Upper lobe of left lung (tissue), 6 donors: ENCODE data around the gene MED13L. TPM values are rescaled to one million over a fixed set of nuclear protein-coding genes. Genes with fewer than 3 reads are reported as not detected.
A peak's percentile ranks its signal among the peaks of the same experiment; 100 is the strongest.

Experiments used
- ATAC-seq, 2 donors: fragments of 200-7000 bp; cut with Tn5 transposase; one replicate each; pipeline ENCODE4 v1.9.1; 2022; ENCODE audit warnings: mild to moderate bottlenecking in 2 of 2, moderate library complexity in 2 of 2; ENCODE audit not compliant: low FRiP score in 2 of 2
- DNase-seq, 2 donors: peaks; one replicate each; pipeline ENCODE4 v3.0.0-alpha.2; 2019 to 2020
- H3K27ac ChIP-seq, 4 donors: fragments of 200-600 bp; sonication (generic); one replicate each; pipeline ENCODE4 v1.5.1; 2016 to 2019
- H3K27me3 ChIP-seq, 4 donors: fragments of 200-600 bp; sonication (generic); one replicate each; pipeline ENCODE4 v1.5.1; 2017 to 2019
- H3K36me3 ChIP-seq, 4 donors: fragments of 200-600 bp; sonication (generic); one replicate each; pipeline ENCODE4 v1.5.1; 2016 to 2019
- H3K4me1 ChIP-seq, 4 donors: fragments of 200-600 bp; sonication (generic); one replicate each; pipeline ENCODE4 v1.5.1; 2018 to 2019
- H3K4me3 ChIP-seq, 4 donors: fragments of 200-600 bp; sonication (generic); one replicate each; pipeline ENCODE4 v1.5.1; 2017 to 2019; ENCODE audit warnings: mild to moderate bottlenecking in 2 of 4, moderate library complexity in 1 of 4
- H3K9me3 ChIP-seq, 4 donors: fragments of 200-600 bp; sonication (generic); one replicate each; pipeline ENCODE4 v1.5.1; 2018 to 2019
- CTCF ChIP-seq, 6 experiments: fragments of 450-650 bp in 4 of 6; fragments of 200-600 bp in 2 of 6; sonication (generic) in 2 of 6; IDR thresholded peaks; one replicate each; pipeline ENCODE4 v1.5.1; 2016 to 2019; ENCODE audit warnings: antibody characterized with exemption in 6 of 6
- EP300 ChIP-seq, 4 donors: sonication (generic); formaldehyde crosslinking; IDR thresholded peaks; one replicate each; pipeline ENCODE4 v1.5.1; 2017; ENCODE audit warnings: antibody characterized with exemption in 4 of 4, control low read depth in 2 of 4
- POLR2A ChIP-seq, 4 donors: fragments of 450-650 bp; IDR thresholded peaks; one replicate each; pipeline ENCODE4 v1.5.1; 2016 to 2017; ENCODE audit warnings: antibody characterized with exemption in 4 of 4, mild to moderate bottlenecking in 2 of 4
- POLR2AphosphoS5 ChIP-seq, 2 donors: sonication (generic); formaldehyde crosslinking; IDR thresholded peaks; one replicate each; pipeline ENCODE4 v1.5.1; 2017; ENCODE audit warnings: antibody characterized with exemption in 2 of 2
- WGBS, 2 donors: methylation state at CpG; one replicate each; pipeline ENCODE4 v1.1.5; 2017 to 2018; 5-methylcytosine and 5-hydroxymethylcytosine counted together
- total RNA-seq, 6 donors: library from RNA; depleted of rRNA in 4 of 6; stranded (reverse); fragments of >200 nt in 4 of 6; gene quantifications; one replicate each; pipeline versions ENCODE4 v1.1.0 to v1.2.1, GENCODE V29; 2016 to 2021
- donor health status: DM: no; HTN: no; CAD: no; lungs with moderate emphysema.
- donor health status: DM: no; HTN: yes; CAD: no; lungs with severe emphysema.

Gene MED13L
- total RNA-seq, 6 donors from 2014 or later = 96.6 to 178 (median 124) TPM

DNA sequence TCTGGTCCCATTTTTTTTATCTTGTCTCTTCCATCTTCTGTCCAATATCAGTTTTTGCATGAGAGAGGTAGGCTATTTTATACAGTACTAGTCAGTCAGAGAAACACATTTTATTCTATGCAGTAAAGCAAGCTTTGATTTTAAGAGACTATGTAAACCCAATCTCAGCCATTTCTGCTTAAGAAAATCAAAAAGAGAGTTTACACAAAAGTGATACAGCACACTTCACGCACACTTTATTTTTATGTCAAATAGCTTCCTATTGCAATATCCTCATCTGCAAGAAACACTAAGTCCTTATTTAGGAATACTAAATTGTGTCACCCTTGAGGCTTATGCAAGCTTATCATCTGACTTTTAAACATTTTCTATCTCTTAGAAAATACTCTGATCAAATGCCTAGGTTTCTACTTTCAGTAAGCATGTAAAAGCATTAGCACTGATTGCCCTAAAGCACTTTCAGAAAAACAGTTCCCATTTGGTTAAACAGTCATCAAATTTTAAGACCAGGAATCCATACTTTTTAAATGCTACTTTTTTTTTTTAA lies 78.3 kb downstream of the MED13L start:
- Histone ChIP-seq H3K9me3 (no peaks in the 10 kb centered on the region), H3K4me1 (peaks cover 28 to 58% (median 47%) of the 10 kb centered on the region in 4 donors), H3K4me3 (no peak overlapping the region), H3K27me3 (no peaks in the 10 kb centered on the region), H3K36me3 (no peaks in the 10 kb centered on the region), H3K27ac (no peak overlapping the region)
- DNase-seq = no peak
- no peak for ATAC-seq
- TF ChIP-seq EP300 (IDR thresholded peaks at IDR 0.05) (no peak), POLR2A (IDR thresholded peaks at IDR 0.05) (no peak), POLR2AphosphoS5 (IDR thresholded peaks at IDR 0.05) (no peak), CTCF (IDR thresholded peaks at IDR 0.05) (no peak)
- 39 to 43% methylated on average over 1 of the region's 1 CpG for WGBS, 2 donors

- 78 to 83% methylated on average over 14 of the region's 14 CpGs for WGBS, 2 donors
- TF ChIP-seq EP300 (IDR thresholded peaks at IDR 0.05) = no peak
- TF ChIP-seq POLR2AphosphoS5 (IDR thresholded peaks at IDR 0.05) = no peak
- TF ChIP-seq CTCF (IDR thresholded peaks at IDR 0.05) = no peak
- no peak for TF ChIP-seq POLR2A (IDR thresholded peaks at IDR 0.05)
Measured at GRCh38 chr12:116196752-116197718, 80.5 kb downstream of the MED13L start.

GRCh38 chr12:116196226-116196625 lies 81.3 kb downstream of the MED13L start:
- Histone ChIP-seq H3K9me3 (no peaks in the 10 kb centered on the region), H3K4me1 (peaks cover 35 to 65% (median 55%) of the 10 kb centered on the region in 4 donors), H3K36me3 (no peaks in the 10 kb centered on the region), H3K27ac (no peak overlapping the region), H3K27me3 (no peaks in the 10 kb centered on the region), H3K4me3 (no peak overlapping the region)
- TF ChIP-seq POLR2AphosphoS5 (IDR thresholded peaks at IDR 0.05) (no peak), CTCF (IDR thresholded peaks at IDR 0.05) (no peak), POLR2A (IDR thresholded peaks at IDR 0.05) (no peak), EP300 (IDR thresholded peaks at IDR 0.05) (no peak)
- WGBS, 2 donors = 44 to 49% methylated on average over 3 of the region's 3 CpGs
- ATAC-seq (no peak), DNase-seq (no peak)

More at GRCh38 chr12:116196752-116197718, 80.5 kb downstream of the MED13L start:
- H3K4me3 ChIP-seq = no peak overlapping the region
- no peaks in the 10 kb centered on the region for H3K27me3 ChIP-seq
- H3K36me3 ChIP-seq = no peaks in the 10 kb centered on the region
- ATAC-seq (peak in 1 of 2 donors; percentile 28), DNase-seq (no peak)
- peaks cover 35 to 71% (median 55%) of the 10 kb centered on the region in 4 donors for H3K4me1 ChIP-seq
- H3K9me3 ChIP-seq = no peaks in the 10 kb centered on the region
- H3K27ac ChIP-seq = no peak overlapping the region

DNA sequence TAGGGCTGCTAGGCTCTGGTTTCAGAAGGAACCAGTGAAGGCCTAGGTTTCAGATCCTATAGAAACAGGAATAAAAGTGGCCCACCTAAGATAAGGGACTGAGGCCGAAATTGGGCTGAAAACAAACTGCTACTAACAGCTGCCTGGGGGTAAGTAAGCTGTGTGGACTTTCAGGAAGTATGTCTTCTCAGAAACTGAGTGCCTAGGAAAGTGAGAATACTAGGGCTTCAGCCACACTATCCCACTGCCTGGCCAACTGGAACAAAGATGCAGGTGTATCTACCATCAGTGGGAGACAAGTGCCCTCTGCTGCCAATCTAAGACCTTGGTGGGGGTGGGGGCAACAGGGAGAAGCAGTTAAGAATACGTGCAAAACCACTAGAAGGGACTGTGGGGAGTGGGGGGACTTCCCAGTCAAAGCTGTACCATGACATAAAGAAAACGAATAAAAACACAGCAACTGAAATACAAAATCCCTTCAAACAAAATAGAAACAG lies 82.5 kb downstream of the MED13L start:
- WGBS, 2 donors = 68 to 79% methylated on average over 3 of the region's 3 CpGs
- DNase-seq = no peak
- Histone ChIP-seq H3K36me3 (no peaks in the 10 kb centered on the region), H3K27me3 (no peaks in the 10 kb centered on the region), H3K27ac (no peak overlapping the region), H3K9me3 (no peaks in the 10 kb centered on the region), H3K4me1 (peaks cover 41 to 73% (median 55%) of the 10 kb centered on the region in 4 donors), H3K4me3 (no peak overlapping the region)
- ATAC-seq = peak in 1 of 2 donors; percentile 36
- no peak for TF ChIP-seq CTCF (IDR thresholded peaks at IDR 0.05)
- no peak for TF ChIP-seq EP300 (IDR thresholded peaks at IDR 0.05)
- no peak for TF ChIP-seq POLR2AphosphoS5 (IDR thresholded peaks at IDR 0.05)
- TF ChIP-seq POLR2A (IDR thresholded peaks at IDR 0.05) = no peak
